Left ventricle myocardium inferior (tissue), 1 donor: Measurements from ENCODE around the gene KCTD11. TPM values are rescaled to one million over a fixed set of nuclear protein-coding genes. Genes with fewer than 3 reads are reported as not detected.

ENCODE experiments used
- DNase-seq: peaks from one replicate; pipeline ENCODE4 v3.0.0-alpha.2; 2020
- H3K27ac ChIP-seq: fragments of 200-600 bp; replicated peaks from 2 replicates; pipeline ENCODE4 v1.8.0; 2021
- H3K27me3 ChIP-seq: fragments of 200-600 bp; 2 replicates; pipeline ENCODE4 v1.8.0; 2021; ENCODE audit warnings: low read depth
- H3K36me3 ChIP-seq: fragments of 200-600 bp; 2 replicates; pipeline ENCODE4 v1.8.0; 2021
- H3K4me1 ChIP-seq: fragments of 200-600 bp; 2 replicates; pipeline ENCODE4 v1.8.0; 2021
- H3K4me3 ChIP-seq: fragments of 200-600 bp; 2 replicates; pipeline ENCODE4 v1.8.0; 2021; ENCODE audit warnings: mild to moderate bottlenecking, moderate library complexity
- H3K9me3 ChIP-seq: fragments of 200-600 bp; replicated peaks from 2 replicates; pipeline ENCODE4 v1.8.0; 2021
- CTCF ChIP-seq: fragments of 200-600 bp; IDR thresholded peaks from 2 replicates; pipeline ENCODE4 v1.8.0; 2021; ENCODE audit warnings: antibody characterized with exemption, mild to moderate bottlenecking, borderline replicate concordance
- intact Hi-C: fragments of 100-400 bp; cut with micrococcal nuclease; formaldehyde crosslinking; loops from one replicate; pipeline ENCODE4 v1.11.0; 2022
- total RNA-seq: library from RNA; stranded (reverse); fragmentation: NEBNext Ultra II Directional; extraction: Animal tissue kit (Norgen Biotek cat#: 25700); gene quantifications from one replicate; pipeline ENCODE4 v1.2.1, GENCODE V29; 2021
- donor health status: DM: no; HTN: yes; CAD: no; lungs with severe emphysema.

The KCTD11 gene
- total RNA-seq, 1 donor from 2014 or later, result 3.9 TPM

DNA sequence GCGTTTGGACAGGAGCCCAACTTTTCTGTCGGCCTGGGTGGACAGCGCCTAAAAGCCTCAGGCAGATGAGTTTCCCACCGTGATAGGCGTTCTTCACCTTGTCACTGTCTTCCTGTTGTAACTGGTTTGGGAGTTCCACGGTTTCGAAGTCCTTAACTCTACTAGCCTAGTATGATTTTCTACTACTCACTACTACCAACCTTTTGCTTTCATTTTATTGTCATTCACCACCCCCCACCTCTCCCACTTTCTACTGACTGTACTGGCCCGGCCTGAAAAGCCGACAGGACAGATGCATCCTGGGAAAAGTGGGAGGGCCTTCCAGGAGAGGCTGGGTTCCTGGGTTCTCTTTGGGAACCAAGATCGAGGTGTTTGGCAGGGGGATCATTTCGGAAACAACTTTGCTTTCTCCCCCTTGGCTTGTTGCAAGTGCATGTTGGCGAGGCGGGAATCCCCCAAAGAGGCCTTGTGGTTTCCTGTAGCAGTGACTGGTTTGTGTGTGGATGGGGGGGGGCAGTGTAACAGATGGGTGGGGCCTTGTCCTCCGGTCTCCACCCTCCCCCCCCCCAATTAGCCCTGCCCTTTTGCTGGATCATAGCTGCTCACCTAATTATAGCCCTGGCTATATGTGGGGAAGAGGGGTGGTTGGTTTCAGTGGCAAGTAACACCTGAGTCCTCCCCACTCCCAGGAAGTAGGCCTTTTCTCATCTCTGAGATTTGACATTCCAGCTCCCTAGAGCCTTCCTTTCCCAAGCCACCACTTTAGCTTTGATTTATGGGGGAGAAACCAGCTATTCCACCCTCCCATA, 43.1 kb upstream of the KCTD11 start:
- no peaks in the 10 kb centered on the region for H3K27me3 ChIP-seq
- no peak for TF ChIP-seq CTCF
- intact Hi-C loops, result no loop called here
- peaks cover 46% of the 10 kb centered on the region for H3K36me3 ChIP-seq
- H3K4me1 ChIP-seq, result peaks cover 68% of the 10 kb centered on the region
- H3K27ac ChIP-seq, result peak overlapping the region; percentile 99
- peak; percentile 63 for DNase-seq
- H3K4me3 ChIP-seq, result peak overlapping the region; percentile 97
- no peaks in the 10 kb centered on the region for H3K9me3 ChIP-seq

DNA sequence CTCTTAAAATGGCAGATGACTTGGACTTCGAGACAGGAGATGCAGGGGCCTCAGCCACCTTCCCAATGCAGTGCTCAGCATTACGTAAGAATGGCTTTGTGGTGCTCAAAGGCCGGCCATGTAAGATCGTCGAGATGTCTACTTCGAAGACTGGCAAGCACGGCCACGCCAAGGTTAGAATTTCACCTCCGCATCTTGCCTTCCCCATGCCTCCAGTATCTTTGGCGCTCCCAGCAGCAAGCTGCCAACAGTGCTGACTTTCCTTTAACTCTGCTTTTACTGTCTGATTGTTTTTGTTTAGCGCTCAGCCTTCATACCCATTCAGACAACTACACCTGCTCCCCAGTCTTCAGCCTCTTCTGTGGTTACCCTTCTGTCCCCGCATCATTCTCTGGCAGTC, 42.3 kb upstream of the KCTD11 start:
- Histone ChIP-seq H3K36me3 (peaks cover 50% of the 10 kb centered on the region), H3K4me1 (peaks cover 76% of the 10 kb centered on the region), H3K27ac (peak overlapping the region; percentile 99), H3K9me3 (no peaks in the 10 kb centered on the region), H3K4me3 (peak overlapping the region; percentile 97), H3K27me3 (no peaks in the 10 kb centered on the region)
- no peak for TF ChIP-seq CTCF
- intact Hi-C loops, result no loop called here
- DNase-seq, result no peak

DNA sequence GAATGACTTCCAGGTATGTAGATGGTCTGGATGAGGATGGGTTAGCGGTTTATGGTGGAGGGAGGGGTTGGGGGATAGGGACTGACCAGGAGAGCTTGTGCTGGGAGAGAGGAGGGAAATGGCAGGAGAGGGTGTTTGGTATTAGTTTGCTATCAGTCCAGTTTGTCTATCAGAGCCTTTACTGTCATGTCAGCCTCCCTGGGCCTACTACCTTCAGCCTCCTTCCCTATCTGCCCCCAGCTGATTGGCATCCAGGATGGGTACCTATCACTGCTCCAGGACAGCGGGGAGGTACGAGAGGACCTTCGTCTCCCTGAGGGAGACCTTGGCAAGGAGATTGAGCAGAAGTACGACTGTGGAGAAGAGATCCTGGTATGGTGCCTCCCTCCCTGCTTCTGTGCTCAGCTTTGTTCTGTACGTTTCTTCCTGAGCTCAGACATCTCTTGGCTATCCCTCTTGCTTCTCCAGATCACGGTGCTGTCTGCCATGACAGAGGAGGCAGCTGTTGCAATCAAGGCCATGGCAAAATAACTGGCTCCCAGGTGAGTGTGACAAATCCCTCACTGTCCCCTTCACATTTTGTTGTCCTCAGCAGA, 40.8 kb upstream of the KCTD11 start:
- H3K4me3 ChIP-seq, result no peak overlapping the region
- peaks cover 54% of the 10 kb centered on the region for H3K36me3 ChIP-seq
- H3K4me1 ChIP-seq, result peaks cover 88% of the 10 kb centered on the region
- intact Hi-C loops, result no loop called here
- TF ChIP-seq CTCF, result no peak
- H3K27me3 ChIP-seq, result no peaks in the 10 kb centered on the region
- no peak overlapping the region for H3K27ac ChIP-seq
- DNase-seq, result no peak
- H3K9me3 ChIP-seq, result no peaks in the 10 kb centered on the region

- intact Hi-C loops, result no loop called here
- peaks cover 85% of the 10 kb centered on the region for H3K4me1 ChIP-seq
- peak overlapping the region; percentile 23 for H3K4me3 ChIP-seq
- H3K36me3 ChIP-seq, result peaks cover 67% of the 10 kb centered on the region
- no peaks in the 10 kb centered on the region for H3K9me3 ChIP-seq
- DNase-seq, result no peak
- H3K27ac ChIP-seq, result peak overlapping the region; percentile 43
- H3K27me3 ChIP-seq, result no peaks in the 10 kb centered on the region
- no peak for TF ChIP-seq CTCF
Observed at GRCh38 chr17:7312432-7313087, 39.4 kb upstream of the KCTD11 start.

GRCh38 chr17:7313088-7313889, 38.7 kb upstream of the KCTD11 start:
- no peaks in the 10 kb centered on the region for H3K27me3 ChIP-seq
- TF ChIP-seq CTCF, result no peak
- H3K4me1 ChIP-seq, result peaks cover 78% of the 10 kb centered on the region
- peaks cover 75% of the 10 kb centered on the region for H3K36me3 ChIP-seq
- DNase-seq, result no peak
- H3K27ac ChIP-seq, result peak overlapping the region; percentile 43
- H3K4me3 ChIP-seq, result peak overlapping the region; percentile 84
- intact Hi-C loops, result no loop called here
- H3K9me3 ChIP-seq, result no peaks in the 10 kb centered on the region
